Ascending aorta (tissue), 2 donors: ENCODE data around the gene ATP5MG. TPM values are rescaled to one million over a fixed set of nuclear protein-coding genes. Genes with fewer than 3 reads are reported as not detected.

ENCODE experiments used
- DNase-seq, 2 donors: peaks; one replicate each; pipeline ENCODE4 v3.0.0-alpha.2; 2019; ENCODE audit warnings: low spot score in 2 of 2
- H3K27ac ChIP-seq, 2 donors: fragments of 200-600 bp; sonication (generic); one replicate each; pipeline ENCODE4 v1.5.1; 2016 to 2017; ENCODE audit warnings: mild to moderate bottlenecking in 1 of 2
- H3K27me3 ChIP-seq: fragments of 200-600 bp; sonication (generic); one replicate; pipeline ENCODE4 v1.5.1; 2017
- H3K36me3 ChIP-seq, 2 donors: fragments of 200-600 bp; sonication (generic); one replicate each; pipeline ENCODE4 v1.5.1; 2016
- H3K4me1 ChIP-seq, 2 donors: fragments of 200-600 bp; sonication (generic); one replicate each; pipeline ENCODE4 v1.5.1; 2016 to 2017; ENCODE audit warnings: mild to moderate bottlenecking in 1 of 2
- H3K4me3 ChIP-seq, 2 donors: fragments of 200-600 bp; sonication (generic); one replicate each; pipeline ENCODE4 v1.5.1; 2016 to 2017; ENCODE audit warnings: mild to moderate bottlenecking in 1 of 2
- H3K9me3 ChIP-seq, 2 donors: fragments of 200-600 bp; sonication (generic); one replicate each; pipeline ENCODE4 v1.5.1; 2016
- intact Hi-C: fragments of 100-400 bp; cut with DNase I; formaldehyde crosslinking; loops from one replicate; pipeline ENCODE4 v1.15.1; 2023
- total RNA-seq: library from RNA; depleted of rRNA; stranded (reverse); fragments of >200 nt; gene quantifications from one replicate; pipeline ENCODE4 v1.1.0, GENCODE V29; 2016
- TF ChIP-seq, protein P1 (sequence below), 3 experiments: fragments of 200-600 bp in 2 of 3; fragments of 450-650 bp in 1 of 3; sonication (generic) in 2 of 3; IDR thresholded peaks; one replicate each; pipeline ENCODE4 v1.5.1; 2016 to 2019; ENCODE audit warnings: antibody characterized with exemption in 3 of 3, mild to moderate bottlenecking in 1 of 3, moderate library complexity in 1 of 3

ATP5MG gene
- total RNA-seq, 1 donor from 2014 or later: 23.7 TPM

DNA sequence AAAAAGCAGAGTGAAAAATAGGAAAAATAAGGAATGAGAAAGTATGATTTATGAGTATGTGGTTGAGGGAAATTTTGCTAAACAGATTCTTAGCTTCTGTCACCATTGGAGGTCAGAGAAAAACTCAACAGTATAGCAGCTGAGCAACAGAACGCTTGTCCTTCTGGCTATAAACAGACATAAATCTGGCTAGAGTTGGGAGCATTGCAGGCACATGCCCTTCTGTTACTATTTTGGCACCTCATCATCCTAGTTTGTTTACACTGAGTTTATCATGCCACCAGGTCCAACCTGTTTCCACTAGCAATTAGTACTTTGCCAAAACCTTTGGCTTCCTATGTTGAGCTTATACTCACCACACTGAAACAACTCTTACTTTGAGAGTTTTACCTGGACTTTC, 35.1 kb upstream of the ATP5MG start:
- no peak overlapping the region for H3K4me3 ChIP-seq
- no peak for DNase-seq
- H3K36me3 ChIP-seq: peaks cover 55 to 64% of the 10 kb centered on the region in 2 donors
- no peaks in the 10 kb centered on the region for H3K4me1 ChIP-seq
- intact Hi-C loops: no loop called here
- TF ChIP-seq, protein P1, sequence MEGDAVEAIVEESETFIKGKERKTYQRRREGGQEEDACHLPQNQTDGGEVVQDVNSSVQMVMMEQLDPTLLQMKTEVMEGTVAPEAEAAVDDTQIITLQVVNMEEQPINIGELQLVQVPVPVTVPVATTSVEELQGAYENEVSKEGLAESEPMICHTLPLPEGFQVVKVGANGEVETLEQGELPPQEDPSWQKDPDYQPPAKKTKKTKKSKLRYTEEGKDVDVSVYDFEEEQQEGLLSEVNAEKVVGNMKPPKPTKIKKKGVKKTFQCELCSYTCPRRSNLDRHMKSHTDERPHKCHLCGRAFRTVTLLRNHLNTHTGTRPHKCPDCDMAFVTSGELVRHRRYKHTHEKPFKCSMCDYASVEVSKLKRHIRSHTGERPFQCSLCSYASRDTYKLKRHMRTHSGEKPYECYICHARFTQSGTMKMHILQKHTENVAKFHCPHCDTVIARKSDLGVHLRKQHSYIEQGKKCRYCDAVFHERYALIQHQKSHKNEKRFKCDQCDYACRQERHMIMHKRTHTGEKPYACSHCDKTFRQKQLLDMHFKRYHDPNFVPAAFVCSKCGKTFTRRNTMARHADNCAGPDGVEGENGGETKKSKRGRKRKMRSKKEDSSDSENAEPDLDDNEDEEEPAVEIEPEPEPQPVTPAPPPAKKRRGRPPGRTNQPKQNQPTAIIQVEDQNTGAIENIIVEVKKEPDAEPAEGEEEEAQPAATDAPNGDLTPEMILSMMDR (IDR thresholded peaks at IDR 0.05): no peak
- H3K9me3 ChIP-seq: no peaks in the 10 kb centered on the region
- no peak overlapping the region for H3K27ac ChIP-seq
- H3K27me3 ChIP-seq: no peaks in the 10 kb centered on the region

DNA sequence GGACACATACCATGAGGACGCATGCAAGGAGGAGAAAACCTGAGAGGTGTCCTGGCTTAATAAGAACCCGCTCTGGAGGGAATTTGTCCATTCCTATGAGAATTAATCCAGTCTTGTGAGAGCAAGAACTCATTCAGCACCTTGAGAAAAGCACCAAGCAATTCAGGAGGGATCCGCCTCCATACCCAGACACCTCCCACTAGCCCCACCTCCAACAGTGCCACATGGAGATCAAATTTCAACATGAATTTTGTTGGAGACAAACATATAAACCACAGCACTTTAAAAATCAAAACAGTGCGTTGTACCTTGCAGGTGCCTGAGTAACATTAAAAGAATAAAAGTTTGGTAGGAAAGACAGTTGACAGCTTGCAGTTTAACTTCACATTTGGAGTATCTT, 30.6 kb upstream of the ATP5MG start:
- TF ChIP-seq, protein P1 (IDR thresholded peaks at IDR 0.05): no peak
- Histone ChIP-seq H3K9me3 (no peaks in the 10 kb centered on the region), H3K4me1 (no peaks in the 10 kb centered on the region), H3K4me3 (no peak overlapping the region), H3K36me3 (peaks cover 83 to 88% of the 10 kb centered on the region in 2 donors), H3K27ac (no peak overlapping the region), H3K27me3 (no peaks in the 10 kb centered on the region)
- intact Hi-C loops: no loop called here
- no peak for DNase-seq

DNA sequence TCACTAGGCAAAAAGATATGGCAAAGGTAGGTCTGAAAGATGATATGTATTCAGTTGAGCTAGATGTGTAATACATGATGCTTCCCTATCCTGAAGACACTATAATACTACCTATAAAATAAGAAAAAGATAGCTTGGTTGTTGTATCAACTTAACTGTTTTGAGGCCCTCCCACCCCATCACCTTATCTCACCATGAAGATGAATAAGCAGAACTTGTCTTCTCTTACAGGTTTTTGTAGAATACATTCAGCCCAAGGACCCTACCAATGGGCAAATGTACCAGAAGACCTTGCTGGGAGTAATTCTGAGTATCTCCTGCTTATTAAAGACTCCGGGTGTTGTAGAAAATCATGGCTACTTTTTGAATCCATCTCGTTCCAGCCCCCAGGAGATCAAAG, 28.1 kb upstream of the ATP5MG start:
- peaks cover 86 to 88% of the 10 kb centered on the region in 2 donors for H3K36me3 ChIP-seq

DNA sequence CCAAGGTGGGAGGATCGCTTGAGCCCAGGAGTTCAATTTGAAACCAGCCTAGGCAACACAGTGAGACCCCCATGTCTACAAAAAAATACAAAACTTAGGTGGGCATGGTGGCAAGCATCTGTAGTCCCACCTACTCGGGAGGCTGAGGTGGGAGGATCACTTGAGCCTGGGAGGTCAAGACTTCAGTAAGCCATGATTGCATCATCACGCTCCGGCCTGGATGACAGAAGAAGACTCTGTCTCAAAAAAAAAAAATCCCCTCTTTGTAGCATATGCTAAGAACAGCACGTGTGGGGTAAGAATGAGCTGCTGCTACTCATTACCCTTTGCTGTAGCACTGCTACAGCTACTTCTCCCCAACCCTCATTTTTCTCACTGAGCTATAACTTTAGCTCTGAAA, 27.5 kb upstream of the ATP5MG start:
- H3K27ac ChIP-seq: no peak overlapping the region
- peaks cover 86% of the 10 kb centered on the region in 2 donors for H3K36me3 ChIP-seq
- no peaks in the 10 kb centered on the region for H3K27me3 ChIP-seq
- no peaks in the 10 kb centered on the region for H3K9me3 ChIP-seq
- TF ChIP-seq, protein P1 (IDR thresholded peaks at IDR 0.05): no peak
- DNase-seq: no peak
- H3K4me3 ChIP-seq: no peak overlapping the region
- H3K4me1 ChIP-seq: no peaks in the 10 kb centered on the region
- intact Hi-C loops: no loop called here

More for the DNA sequence above, 28.1 kb upstream of the ATP5MG start:
- Histone ChIP-seq H3K9me3 (no peaks in the 10 kb centered on the region), H3K27me3 (no peaks in the 10 kb centered on the region), H3K4me3 (no peak overlapping the region), H3K4me1 (no peaks in the 10 kb centered on the region), H3K27ac (no peak overlapping the region)
- DNase-seq: no peak
- intact Hi-C loops: no loop called here
- TF ChIP-seq, protein P1 (IDR thresholded peaks at IDR 0.05): no peak

DNA sequence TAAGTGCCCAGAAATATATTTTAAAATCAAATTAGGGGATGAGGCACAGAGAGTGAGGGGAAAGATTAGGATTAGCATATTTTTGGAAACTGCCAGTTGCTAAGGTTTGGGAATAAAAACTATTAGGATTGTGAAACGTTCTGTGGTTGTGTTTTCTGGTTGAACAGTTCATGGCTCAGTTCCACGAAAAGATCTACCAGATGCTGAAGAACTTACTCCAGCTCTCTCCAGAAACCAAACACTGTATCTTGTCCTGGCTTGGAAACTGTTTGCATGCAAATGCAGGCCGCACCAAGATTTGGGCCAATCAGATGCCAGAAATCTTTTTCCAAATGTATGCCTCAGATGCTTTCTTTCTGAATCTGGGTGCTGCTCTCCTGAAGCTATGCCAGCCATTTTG, 26.7 kb upstream of the ATP5MG start:
- TF ChIP-seq, protein P1 (IDR thresholded peaks at IDR 0.05): no peak
- H3K27ac ChIP-seq: no peak overlapping the region
- H3K9me3 ChIP-seq: no peaks in the 10 kb centered on the region
- intact Hi-C loops: no loop called here
- H3K27me3 ChIP-seq: no peaks in the 10 kb centered on the region
- no peak overlapping the region for H3K4me3 ChIP-seq
- peaks cover 86% of the 10 kb centered on the region in 2 donors for H3K36me3 ChIP-seq
- no peaks in the 10 kb centered on the region for H3K4me1 ChIP-seq
- DNase-seq: no peak

DNA sequence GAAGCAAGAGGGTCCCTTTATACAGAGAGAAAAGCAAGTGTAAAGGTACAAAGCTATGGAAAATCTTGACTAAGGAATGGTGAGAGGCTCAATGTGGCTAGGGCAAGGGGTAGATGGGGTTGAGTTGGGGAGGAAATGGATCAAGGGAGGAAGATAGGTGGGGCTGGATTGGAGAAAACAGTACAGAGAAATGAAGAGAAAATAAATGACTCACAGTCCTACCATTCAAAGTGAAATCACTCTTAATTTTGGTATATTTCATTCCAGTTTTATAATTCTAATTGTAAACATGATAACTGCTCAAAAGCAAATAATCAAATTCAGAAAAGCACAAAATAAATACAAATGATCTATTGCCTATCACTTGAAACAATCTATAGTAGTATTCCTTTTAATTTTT, 25.4 kb upstream of the ATP5MG start:
- no peak overlapping the region for H3K4me3 ChIP-seq
- H3K27me3 ChIP-seq: no peaks in the 10 kb centered on the region
- H3K27ac ChIP-seq: no peak overlapping the region
- no peaks in the 10 kb centered on the region for H3K4me1 ChIP-seq
- intact Hi-C loops: no loop called here
- no peak for DNase-seq
- TF ChIP-seq, protein P1 (IDR thresholded peaks at IDR 0.05): no peak
- H3K36me3 ChIP-seq: peaks cover 84 to 86% of the 10 kb centered on the region in 2 donors
- no peaks in the 10 kb centered on the region for H3K9me3 ChIP-seq
